HL-60 (cell line): ENCODE measurements around the gene RETREG3.

Source experiments
- DNase-seq, 2 experiments: peaks; one replicate each; pipeline ENCODE4 v3.0.0-alpha.2; 2010 to 2020; ENCODE audit warnings: low read depth in 1 of 2, low spot score in 1 of 2
- H3K27ac ChIP-seq: fragments of 250-450 bp; sonication (Bioruptor Pico); replicated peaks from 2 replicates; pipeline ENCODE4 v1.5.1; 2020; ENCODE audit warnings: mild to moderate bottlenecking, moderate library complexity
- H3K27me3 ChIP-seq: fragments of 250-450 bp; sonication (Bioruptor Pico); 2 replicates; pipeline ENCODE4 v1.5.1; 2021; ENCODE audit warnings: mild to moderate bottlenecking, moderate library complexity; ENCODE audit not compliant: insufficient read depth, poor library complexity, severe bottlenecking
- H3K4me3 ChIP-seq: replicated peaks from 2 replicates; pipeline ENCODE4 v1.5.1; 2011; ENCODE audit warnings: mild to moderate bottlenecking, control low read depth, low read length; ENCODE audit not compliant: insufficient read depth
- CTCF ChIP-seq: IDR thresholded peaks from one replicate; pipeline ENCODE4 v1.5.1; 2011; ENCODE audit warnings: low read length, control low read depth, inconsistent platforms; ENCODE audit not compliant: insufficient read depth
- GABPA ChIP-seq: IDR thresholded peaks from 2 replicates; pipeline ENCODE4 v1.6.1; 2012; ENCODE audit warnings: low read depth
- POLR2AphosphoS5 ChIP-seq: IDR thresholded peaks from 2 replicates; pipeline ENCODE4 v1.6.1; 2012; ENCODE audit warnings: low read depth
- REST ChIP-seq: IDR thresholded peaks from 2 replicates; pipeline ENCODE4 v1.6.1; 2012; ENCODE audit warnings: low read depth; ENCODE audit not compliant: insufficient replicate concordance
- SPI1 ChIP-seq: IDR thresholded peaks from 2 replicates; pipeline ENCODE4 v1.6.1; 2012; ENCODE audit warnings: low read depth, mild to moderate bottlenecking, borderline replicate concordance

RETREG3 gene

GRCh38 chr17:42566215-42566882 is 42.8 kb downstream of the RETREG3 start:
- TF ChIP-seq POLR2AphosphoS5 (no peak), CTCF (no peak), GABPA (no peak), SPI1 (no peak), REST (no peak)
- Histone ChIP-seq H3K27ac (peak overlapping the region; percentile 97), H3K4me3 (peak overlapping the region; percentile 82), H3K27me3 (no peaks in the 10 kb centered on the region)
- DNase-seq: no peak

GRCh38 chr17:42565523-42566214 is 43.5 kb downstream of the RETREG3 start:
- Histone ChIP-seq H3K4me3 (no peak overlapping the region), H3K27ac (no peak overlapping the region; the same call in 1 of the 2 replicates), H3K27me3 (no peaks in the 10 kb centered on the region)
- no peak for TF ChIP-seq REST
- TF ChIP-seq POLR2AphosphoS5: no peak
- TF ChIP-seq SPI1: no peak
- no peak for TF ChIP-seq GABPA
- TF ChIP-seq CTCF: no peak
- no peak for DNase-seq

- H3K27me3 ChIP-seq: no peaks in the 10 kb centered on the region
- H3K4me3 ChIP-seq: no peak overlapping the region
- TF ChIP-seq GABPA (no peak), REST (no peak), POLR2AphosphoS5 (no peak), CTCF (no peak), SPI1 (no peak)
- H3K27ac ChIP-seq: no peak overlapping the region
- no peak for DNase-seq
Observed at GRCh38 chr17:42564815-42565522, 44.2 kb downstream of the RETREG3 start.
